Hepatocyte (in vitro differentiated cells): Measurements from ENCODE around the gene NOTCH4. TPM values are rescaled to one million over a fixed set of nuclear protein-coding genes. Genes with fewer than 3 reads are reported as not detected.

Experiments used
- DNase-seq: peaks from one replicate; pipeline ENCODE4 v3.0.0-alpha.2; 2016; ENCODE audit warnings: low spot score
- H2AFZ ChIP-seq: fragments of 200-600 bp; sonication (generic); 2 replicates; pipeline ENCODE4 v1.6.0; 2016; ENCODE audit warnings: antibody characterized with exemption, mild to moderate bottlenecking
- H3K27ac ChIP-seq: fragments of 200-600 bp; sonication (generic); 2 replicates; pipeline ENCODE4 v1.5.1; 2016; ENCODE audit warnings: mild to moderate bottlenecking
- H3K27me3 ChIP-seq: fragments of 200-600 bp; sonication (generic); 2 replicates; pipeline ENCODE4 v1.6.1; 2016
- H3K36me3 ChIP-seq: fragments of 200-600 bp; sonication (generic); replicated peaks from 2 replicates; pipeline ENCODE4 v1.5.1; 2016; ENCODE audit warnings: low read depth; ENCODE audit not compliant: insufficient read depth
- H3K4me1 ChIP-seq: fragments of 200-600 bp; sonication (generic); 2 replicates; pipeline ENCODE4 v1.5.1; 2016; ENCODE audit warnings: mild to moderate bottlenecking, moderate library complexity; ENCODE audit not compliant: insufficient read depth
- H3K4me2 ChIP-seq: fragments of 200-600 bp; sonication (generic); 2 replicates; pipeline ENCODE4 v1.6.0; 2016
- H3K4me3 ChIP-seq: fragments of 200-600 bp; sonication (generic); 2 replicates; pipeline ENCODE4 v1.5.1; 2016; ENCODE audit warnings: mild to moderate bottlenecking
- H3K79me2 ChIP-seq: fragments of 200-600 bp; sonication (generic); 2 replicates; pipeline ENCODE4 v1.6.0; 2017; ENCODE audit warnings: mild to moderate bottlenecking
- H3K9me2 ChIP-seq: fragments of 200-600 bp; sonication (generic); replicated peaks from 2 replicates; pipeline ENCODE4 v1.6.0; 2017; ENCODE audit warnings: mild to moderate bottlenecking; ENCODE audit not compliant: insufficient read depth
- H3K9me3 ChIP-seq: fragments of 200-600 bp; sonication (generic); 2 replicates; pipeline ENCODE4 v1.5.1; 2016; ENCODE audit warnings: low read depth, mild to moderate bottlenecking
- H4K20me1 ChIP-seq: fragments of 200-600 bp; sonication (generic); 2 replicates; pipeline ENCODE4 v1.6.0; 2016; ENCODE audit warnings: mild to moderate bottlenecking; ENCODE audit not compliant: insufficient read depth, poor library complexity, severe bottlenecking
- CTCF ChIP-seq: fragments of 200-600 bp; sonication (generic); IDR thresholded peaks from 2 replicates; pipeline ENCODE4 v1.5.1; 2016; ENCODE audit warnings: antibody characterized with exemption, mild to moderate bottlenecking; ENCODE audit not compliant: poor library complexity
- EZH2 ChIP-seq: fragments of 200-600 bp; sonication (generic); IDR thresholded peaks from 2 replicates; pipeline ENCODE4 v1.6.1; 2016; ENCODE audit warnings: antibody characterized with exemption, mild to moderate bottlenecking, borderline replicate concordance
- EZH2phosphoT487 ChIP-seq: fragments of 200-600 bp; sonication (generic); IDR thresholded peaks from one replicate; pipeline ENCODE4 v1.6.1; 2018; ENCODE audit warnings: antibody characterized with exemption, mild to moderate bottlenecking, low read depth, moderate library complexity; ENCODE audit not compliant: unreplicated experiment, severe bottlenecking
- WGBS: methylation state at CpG from one replicate; pipeline ENCODE4 v1.1.6; 2016; ENCODE audit warnings: low lambda C conversion rate; ENCODE audit errors: missing lambda C conversion rate; 5-methylcytosine and 5-hydroxymethylcytosine counted together
- polyA plus RNA-seq: library from polyadenylated mRNA; unstranded; fragments of >200 nt; fragmentation: Nextera tagmentation; extraction: Ambion mirVana; gene quantifications from 2 replicates; pipeline ENCODE4 v1.2.1, GENCODE V29; 2016
- total RNA-seq: library from RNA; depleted of rRNA; stranded (reverse); fragments of >200 nt; gene quantifications from 2 replicates; pipeline ENCODE4 v1.2.3, GENCODE V29; 2014

NOTCH4 gene
- total and polyA plus RNA-seq, 2 experiments from 2014 or later: 2.7 to 3.6 TPM

DNA sequence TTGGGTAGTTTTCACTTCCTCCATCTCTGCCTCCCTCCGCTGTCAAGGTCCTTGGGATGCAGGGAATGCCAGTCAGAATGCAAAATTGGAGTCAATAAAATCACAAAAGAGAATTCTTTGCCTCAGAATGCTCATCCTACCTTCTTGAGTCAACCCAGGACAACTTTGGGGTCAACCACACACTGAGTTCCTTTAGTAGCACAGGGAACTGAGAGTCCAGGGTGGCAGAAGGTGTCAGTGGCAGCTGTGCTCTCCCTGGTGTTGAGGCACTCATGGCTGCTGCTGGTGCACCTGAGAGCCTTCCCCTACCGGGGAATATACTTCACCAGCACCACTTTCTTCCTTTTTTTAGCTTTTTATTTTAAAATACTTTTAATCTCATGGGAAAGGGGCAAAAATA, 829 bp upstream of the NOTCH4 start:
- no peaks in the 10 kb centered on the region for H4K20me1 ChIP-seq
- H3K9me3 ChIP-seq: no peaks in the 10 kb centered on the region
- H2AFZ ChIP-seq: no peak overlapping the region
- no peak for TF ChIP-seq EZH2
- TF ChIP-seq EZH2phosphoT487: no peak
- no peak for TF ChIP-seq CTCF
- no peak overlapping the region for H3K4me2 ChIP-seq
- H3K27ac ChIP-seq: no peak overlapping the region
- no peaks in the 10 kb centered on the region for H3K9me2 ChIP-seq
- DNase-seq: no peak
- WGBS: 94% methylated on average over 2 of the region's 2 CpGs
- H3K36me3 ChIP-seq: no peaks in the 10 kb centered on the region
- no peaks in the 10 kb centered on the region for H3K4me1 ChIP-seq
- no peaks in the 10 kb centered on the region for H3K27me3 ChIP-seq
- H3K4me3 ChIP-seq: no peak overlapping the region
- no peaks in the 10 kb centered on the region for H3K79me2 ChIP-seq

DNA sequence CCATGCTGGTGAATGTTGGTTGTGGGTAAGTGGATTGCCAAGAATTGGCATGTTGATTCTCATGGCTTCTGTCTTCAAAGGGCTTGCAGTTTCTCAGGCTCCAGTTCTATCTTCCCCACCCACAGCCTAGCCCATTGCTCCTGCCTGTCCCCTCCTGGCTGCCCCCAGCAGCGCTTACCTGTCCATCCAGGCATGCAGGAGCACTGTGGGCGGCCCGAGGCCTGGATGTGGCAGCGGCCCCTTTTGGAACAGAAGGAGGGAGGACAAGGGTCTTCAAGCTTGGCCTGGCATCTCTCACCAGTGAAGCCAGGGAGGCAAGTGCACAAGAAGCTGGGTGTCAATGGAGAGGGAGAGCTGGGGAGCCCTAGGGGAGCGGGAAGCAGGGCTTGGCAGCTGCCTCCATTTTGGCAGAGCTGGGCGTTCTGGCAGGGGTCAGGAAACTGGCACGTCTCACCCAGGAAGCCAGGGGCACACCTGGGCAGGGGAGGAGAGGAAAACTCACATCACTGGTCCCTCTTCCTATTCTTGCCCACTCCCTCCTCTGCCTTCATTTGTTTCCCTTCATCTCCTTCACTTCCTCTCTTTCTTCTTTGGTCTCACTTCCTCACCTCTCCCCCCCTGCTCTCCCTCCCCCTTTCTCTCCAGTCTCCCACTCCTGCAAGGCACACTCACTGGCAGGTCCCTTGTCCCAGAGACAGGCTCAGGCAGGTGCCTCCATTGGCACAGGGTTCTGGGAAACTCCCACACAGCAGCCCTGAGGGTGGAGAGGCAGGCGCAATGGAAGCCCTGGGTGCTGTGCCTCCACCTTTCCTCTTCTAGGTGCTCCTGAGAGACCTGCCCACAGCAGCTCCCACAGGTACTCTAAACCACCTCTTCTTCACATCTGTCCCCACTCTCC, 1.3 kb downstream of the NOTCH4 start:
- Histone ChIP-seq H3K27ac (no peak overlapping the region), H3K9me2 (no peaks in the 10 kb centered on the region), H3K9me3 (no peaks in the 10 kb centered on the region), H3K79me2 (no peaks in the 10 kb centered on the region), H3K4me3 (no peak overlapping the region), H2AFZ (no peak overlapping the region), H3K4me2 (no peak overlapping the region), H3K36me3 (no peaks in the 10 kb centered on the region), H3K27me3 (no peaks in the 10 kb centered on the region), H4K20me1 (no peaks in the 10 kb centered on the region), H3K4me1 (no peaks in the 10 kb centered on the region)
- TF ChIP-seq EZH2 (no peak), CTCF (no peak), EZH2phosphoT487 (no peak)
- WGBS: 94% methylated on average over 7 of the region's 8 CpGs
- DNase-seq: no peak

DNA sequence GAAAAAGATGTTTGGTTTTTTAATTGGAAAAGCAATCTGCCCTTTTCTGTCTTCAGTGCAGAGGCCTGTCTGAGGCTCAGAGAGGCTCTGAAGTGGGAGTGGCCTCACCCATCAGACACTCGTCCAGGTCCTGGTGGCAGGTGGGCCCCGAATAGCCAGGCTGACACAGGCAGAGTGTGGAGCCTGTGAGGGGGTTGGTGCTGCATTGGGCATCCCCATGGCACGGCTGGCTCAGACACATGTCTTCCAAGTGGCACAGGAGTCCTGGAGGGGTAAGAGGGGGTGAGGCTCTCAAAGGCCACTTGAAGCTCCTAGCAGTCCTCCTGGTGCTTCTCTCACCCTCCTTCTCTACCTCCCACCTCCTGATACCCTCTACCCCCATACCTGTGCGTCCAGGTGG, 3.8 kb downstream of the NOTCH4 start:
- 77% methylated on average over 4 of the region's 4 CpGs for WGBS

More for the DNA sequence above, 3.8 kb downstream of the NOTCH4 start:
- no peak overlapping the region for H3K27ac ChIP-seq
- no peak for DNase-seq
- H4K20me1 ChIP-seq: no peaks in the 10 kb centered on the region
- H3K27me3 ChIP-seq: no peaks in the 10 kb centered on the region
- H3K9me3 ChIP-seq: no peaks in the 10 kb centered on the region
- H2AFZ ChIP-seq: no peak overlapping the region
- TF ChIP-seq EZH2phosphoT487 (no peak), CTCF (no peak), EZH2 (no peak)
- H3K4me3 ChIP-seq: no peak overlapping the region
- no peak overlapping the region for H3K4me2 ChIP-seq
- H3K4me1 ChIP-seq: no peaks in the 10 kb centered on the region
- H3K36me3 ChIP-seq: no peaks in the 10 kb centered on the region
- H3K9me2 ChIP-seq: no peaks in the 10 kb centered on the region
- no peaks in the 10 kb centered on the region for H3K79me2 ChIP-seq
